ENCODE results near the gene NFIL3.

- TF ChIP-seq CTCF (conservative IDR thresholded peaks at IDR 0.05; ENCODE audit: low read depth, low read length) (no peak), RCOR1 (IDR thresholded peaks at IDR 0.05; ENCODE audit: insufficient replicate concordance, low read length) (no peak), MAFK (IDR thresholded peaks at IDR 0.05; ENCODE audit: low read depth, low read length) (no peak), MXI1 (IDR thresholded peaks at IDR 0.05; ENCODE audit: borderline replicate concordance, low read depth, low read length) (no peak), CEBPB (IDR thresholded peaks at IDR 0.05; ENCODE audit: low read depth, low read length) (no peak), ELK1 (IDR thresholded peaks at IDR 0.05; ENCODE audit: borderline replicate concordance, low read depth, low read length) (no peak), POLR2A (IDR thresholded peaks at IDR 0.05; ENCODE audit: low read depth, low read length) (no peak), SMC3 (IDR thresholded peaks at IDR 0.05; ENCODE audit: low read depth, low read length) (no peak), MAZ (IDR thresholded peaks at IDR 0.05; ENCODE audit: borderline replicate concordance, low read depth, low read length) (no peak), CHD1 (IDR thresholded peaks at IDR 0.05; ENCODE audit: low read depth, low read length) (no peak), USF2 (IDR thresholded peaks at IDR 0.05; ENCODE audit: low read depth, low read length) (no peak), BHLHE40 (IDR thresholded peaks at IDR 0.05; ENCODE audit: low read depth, low read length) (no peak)
Measured at GRCh38 chr9:91436841-91437240, 13.2 kb upstream of the NFIL3 start.
